Measurements from ENCODE around the gene WASHC1. TPM values are rescaled to one million over a fixed set of nuclear protein-coding genes. Genes with fewer than 3 reads are reported as not detected.
"Not testable (repeated sequence)": the region's sequence is repeated elsewhere in the genome, so short reads cannot be mapped to it uniquely, and the experiment has no call there.

WASHC1 gene, protein sequence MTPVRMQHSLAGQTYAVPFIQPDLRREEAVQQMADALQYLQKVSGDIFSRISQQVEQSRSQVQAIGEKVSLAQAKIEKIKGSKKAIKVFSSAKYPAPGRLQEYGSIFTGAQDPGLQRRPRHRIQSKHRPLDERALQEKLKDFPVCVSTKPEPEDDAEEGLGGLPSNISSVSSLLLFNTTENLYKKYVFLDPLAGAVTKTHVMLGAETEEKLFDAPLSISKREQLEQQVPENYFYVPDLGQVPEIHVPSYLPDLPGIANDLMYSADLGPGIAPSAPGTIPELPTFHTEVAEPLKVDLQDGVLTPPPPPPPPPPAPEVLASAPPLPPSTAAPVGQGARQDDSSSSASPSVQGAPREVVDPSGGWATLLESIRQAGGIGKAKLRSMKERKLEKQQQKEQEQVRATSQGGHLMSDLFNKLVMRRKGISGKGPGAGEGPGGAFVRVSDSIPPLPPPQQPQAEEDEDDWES
- total RNA-seq, result 17.2 TPM
- 10 to 100 TPM in 7 of 8 donors, 1 to 10 TPM in 1; 8.3 to 26.1 (median 14.7) TPM for polyA plus RNA-seq (ENCODE audit: insufficient read depth in 1 of 8, insufficient read length in 8 of 8, low replicate concordance in 1 of 8)
- long read RNA-seq, donor 1, result 0 reads
- long read RNA-seq, donor 2, result 0 reads
- long read RNA-seq, donor 3, partial matches to known transcripts, result 12 of 12 reads
- long read RNA-seq, donor 3, other reads (novel, unspliced or antisense), result 0 of 12 reads
- long read RNA-seq, donor 4, result 0 reads
- long read RNA-seq, donor 5, result 0 reads
- long read RNA-seq, donor 6, result 0 reads
- long read RNA-seq, donor 7, result 0 reads
- long read RNA-seq, donor 8, result 0 reads
- long read RNA-seq, donor 9, result 0 reads
- long read RNA-seq, donor 10, partial matches to known transcripts, result 7 of 7 reads
- long read RNA-seq, donor 10, other reads (novel, unspliced or antisense), result 0 of 7 reads
- long read RNA-seq, donor 11, result 0 reads

DNA sequence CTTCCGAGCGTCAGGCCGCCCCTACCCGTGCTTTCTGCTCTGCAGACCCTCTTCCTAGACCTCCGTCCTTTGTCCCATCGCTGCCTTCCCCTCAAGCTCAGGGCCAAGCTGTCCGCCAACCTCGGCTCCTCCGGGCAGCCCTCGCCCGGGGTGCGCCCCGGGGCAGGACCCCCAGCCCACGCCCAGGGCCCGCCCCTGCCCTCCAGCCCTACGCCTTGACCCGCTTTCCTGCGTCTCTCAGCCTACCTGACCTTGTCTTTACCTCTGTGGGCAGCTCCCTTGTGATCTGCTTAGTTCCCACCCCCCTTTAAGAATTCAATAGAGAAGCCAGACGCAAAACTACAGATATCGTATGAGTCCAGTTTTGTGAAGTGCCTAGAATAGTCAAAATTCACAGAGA is at the start of gene WASHC1:
TSS of gene WASHC1 (minus strand) at position 101 of the 400 bp plus-strand sequence. CDS start 4,457 bp downstream, outside the sequence.
- H3K27me3 ChIP-seq (ENCODE audit: control insufficient read depth, insufficient read depth, low read length); H3K9me3 ChIP-seq (replicated peaks; ENCODE audit: control insufficient read depth, low read depth, low read length); DNase-seq; H3K36me3 ChIP-seq (ENCODE audit: control insufficient read depth, insufficient read depth, low read length); H3K27ac ChIP-seq (ENCODE audit: low read length); H3K4me1 ChIP-seq (ENCODE audit: control insufficient read depth, insufficient read depth, low read length): not testable (repeated sequence)
- H3K4me3 ChIP-seq (ENCODE audit: low read length), result peak within 1 kb of the TSS; percentile 34
- WGBS (ENCODE audit: insufficient coverage), result no CpG with 5 or more reads among the region's 20 CpGs

DNA sequence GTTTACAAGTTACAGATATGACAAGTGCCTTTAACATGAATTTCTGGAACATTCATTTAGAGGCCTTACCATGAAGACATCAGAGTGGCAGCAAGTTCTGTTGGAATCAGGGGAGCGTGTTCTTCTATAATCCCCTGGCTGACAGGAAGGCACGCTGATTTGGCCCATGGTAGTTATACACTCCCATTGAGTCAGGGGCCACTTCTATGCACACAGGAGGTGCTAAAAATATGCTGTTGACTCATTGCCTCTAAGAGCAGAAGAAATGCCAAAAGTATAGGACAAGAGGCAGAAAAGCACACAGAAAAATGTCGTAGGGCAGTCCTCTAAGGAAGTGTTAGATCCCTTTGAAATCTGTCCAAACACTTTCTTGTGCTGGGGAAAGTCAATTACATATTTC is 49.1 kb upstream of the WASHC1 start:
- not testable (repeated sequence) for H3K9me3 ChIP-seq (replicated peaks; ENCODE audit: control insufficient read depth, low read depth, low read length); H3K36me3 ChIP-seq (ENCODE audit: control insufficient read depth, insufficient read depth, low read length); H3K4me1 ChIP-seq (ENCODE audit: control insufficient read depth, insufficient read depth, low read length); H3K4me3 ChIP-seq (ENCODE audit: low read length); DNase-seq; H3K27me3 ChIP-seq (ENCODE audit: control insufficient read depth, insufficient read depth, low read length); H3K27ac ChIP-seq (ENCODE audit: low read length)
- no CpG with 5 or more reads among the region's 3 CpGs for WGBS (ENCODE audit: insufficient coverage)

DNA sequence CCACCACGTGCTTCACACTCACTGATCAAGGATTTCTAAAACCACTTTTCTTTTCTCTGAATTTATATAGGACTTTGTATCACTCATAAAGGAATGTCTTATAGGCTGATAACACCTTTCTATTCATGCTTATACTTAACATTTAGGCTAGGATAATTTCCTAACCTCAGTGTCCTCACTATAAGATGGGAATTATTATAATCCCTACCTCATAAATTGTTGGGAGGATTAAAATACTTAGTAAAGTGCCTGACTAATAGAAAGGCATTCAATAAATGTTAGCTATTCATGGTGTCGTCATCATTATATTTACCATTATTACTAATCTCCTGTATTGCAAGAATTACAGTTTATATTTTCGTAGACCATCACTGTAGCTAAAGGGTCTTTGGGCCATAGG is 47.1 kb upstream of the WASHC1 start:
- no CpG with 5 or more reads among the region's 3 CpGs for WGBS (ENCODE audit: insufficient coverage)
- H3K27me3 ChIP-seq (ENCODE audit: control insufficient read depth, insufficient read depth, low read length); H3K27ac ChIP-seq (ENCODE audit: low read length); H3K4me3 ChIP-seq (ENCODE audit: low read length); H3K9me3 ChIP-seq (replicated peaks; ENCODE audit: control insufficient read depth, low read depth, low read length); H3K4me1 ChIP-seq (ENCODE audit: control insufficient read depth, insufficient read depth, low read length); H3K36me3 ChIP-seq (ENCODE audit: control insufficient read depth, insufficient read depth, low read length); DNase-seq: not testable (repeated sequence)

DNA sequence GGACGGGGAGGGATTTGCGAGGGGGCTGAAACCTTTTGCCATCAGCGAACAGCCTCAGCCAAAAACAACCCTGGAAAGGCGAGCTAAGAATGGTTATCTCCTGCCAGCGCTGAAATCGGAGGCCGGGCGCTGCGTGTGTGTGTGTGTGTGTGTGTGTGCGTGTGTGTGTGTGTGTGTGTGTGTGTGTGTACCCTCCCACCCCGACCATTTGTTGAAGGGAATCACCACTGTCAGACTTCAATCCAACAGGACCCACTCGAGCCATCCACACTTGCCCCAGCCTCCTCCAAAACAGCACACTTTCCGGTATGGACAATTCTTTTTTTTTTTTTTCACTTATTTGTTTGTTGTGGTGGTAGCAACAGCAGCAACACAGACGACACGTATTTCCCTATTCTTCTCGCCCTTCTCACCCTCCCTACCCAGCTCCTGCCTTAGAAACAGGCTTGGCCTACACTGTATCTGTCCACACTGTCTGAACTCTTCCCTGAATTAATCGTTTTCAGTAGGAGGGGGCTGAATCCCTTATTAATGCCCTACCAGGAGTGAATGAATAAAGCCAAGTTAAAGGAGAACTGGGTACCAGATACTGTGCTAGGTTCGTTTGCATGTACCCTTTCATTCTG is 44.8 kb upstream of the WASHC1 start:
- DNase-seq, result peak; percentile 17
- H3K4me3 ChIP-seq (ENCODE audit: low read length), result peak overlapping the region; percentile 39

DNA sequence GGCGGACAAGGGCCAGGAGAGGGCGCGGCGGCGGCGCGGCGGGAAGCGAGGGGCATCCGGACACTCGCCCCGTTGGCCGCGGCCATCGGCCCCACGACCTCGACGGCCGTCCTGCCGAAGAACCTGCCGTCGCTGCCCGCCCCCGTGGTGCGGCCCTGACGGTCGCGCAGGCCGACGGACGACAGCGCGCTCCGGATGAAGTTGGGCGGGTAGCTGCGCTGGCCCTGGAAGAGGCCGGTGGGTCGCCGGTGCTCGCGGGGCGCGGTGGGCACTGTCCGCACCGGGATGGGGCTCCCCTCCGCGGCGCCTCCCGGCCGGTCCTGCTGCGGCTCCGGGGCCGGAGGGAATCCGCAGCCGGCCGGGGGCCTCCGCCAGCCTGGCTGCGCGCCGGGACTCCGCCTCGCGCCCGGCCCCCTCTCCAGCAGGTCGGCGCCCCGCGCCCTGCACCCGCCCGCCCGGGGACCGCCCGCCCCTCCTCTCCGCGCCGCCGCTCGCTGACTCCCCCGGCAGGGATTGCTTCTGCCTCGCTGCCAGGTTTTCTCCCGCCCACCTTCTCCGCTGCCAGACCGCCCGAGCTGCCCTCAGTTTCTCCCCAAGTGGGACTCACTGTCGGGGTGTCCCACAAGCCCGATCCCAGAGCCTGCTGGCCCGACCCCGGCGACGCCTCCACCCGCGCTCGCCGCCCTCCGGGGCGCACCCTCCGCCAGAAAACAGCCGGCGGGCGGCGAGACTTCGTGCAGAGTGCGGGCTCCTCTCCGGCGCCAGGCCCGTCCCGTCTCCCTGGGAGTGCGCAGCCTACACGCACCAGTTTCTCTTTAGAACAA is 44.0 kb upstream of the WASHC1 start:
- H3K9me3 ChIP-seq (replicated peaks; ENCODE audit: control insufficient read depth, low read depth, low read length); H3K27me3 ChIP-seq (ENCODE audit: control insufficient read depth, insufficient read depth, low read length); H3K4me1 ChIP-seq (ENCODE audit: control insufficient read depth, insufficient read depth, low read length); H3K36me3 ChIP-seq (ENCODE audit: control insufficient read depth, insufficient read depth, low read length): not testable (repeated sequence)
- peak overlapping the region; percentile 25 for H3K27ac ChIP-seq (ENCODE audit: low read length)
- peak; percentile 44 for DNase-seq
- under 1% methylated on average over 101 of the region's 109 CpGs for WGBS (ENCODE audit: insufficient coverage)
- peak overlapping the region; percentile 39 for H3K4me3 ChIP-seq (ENCODE audit: low read length)

More for the DNA sequence above, 44.8 kb upstream of the WASHC1 start:
- H3K36me3 ChIP-seq (ENCODE audit: control insufficient read depth, insufficient read depth, low read length); H3K4me1 ChIP-seq (ENCODE audit: control insufficient read depth, insufficient read depth, low read length); H3K27ac ChIP-seq (ENCODE audit: low read length); H3K27me3 ChIP-seq (ENCODE audit: control insufficient read depth, insufficient read depth, low read length); H3K9me3 ChIP-seq (replicated peaks; ENCODE audit: control insufficient read depth, low read depth, low read length): not testable (repeated sequence)
- no CpG with 5 or more reads among the region's 18 CpGs for WGBS (ENCODE audit: insufficient coverage)

DNA sequence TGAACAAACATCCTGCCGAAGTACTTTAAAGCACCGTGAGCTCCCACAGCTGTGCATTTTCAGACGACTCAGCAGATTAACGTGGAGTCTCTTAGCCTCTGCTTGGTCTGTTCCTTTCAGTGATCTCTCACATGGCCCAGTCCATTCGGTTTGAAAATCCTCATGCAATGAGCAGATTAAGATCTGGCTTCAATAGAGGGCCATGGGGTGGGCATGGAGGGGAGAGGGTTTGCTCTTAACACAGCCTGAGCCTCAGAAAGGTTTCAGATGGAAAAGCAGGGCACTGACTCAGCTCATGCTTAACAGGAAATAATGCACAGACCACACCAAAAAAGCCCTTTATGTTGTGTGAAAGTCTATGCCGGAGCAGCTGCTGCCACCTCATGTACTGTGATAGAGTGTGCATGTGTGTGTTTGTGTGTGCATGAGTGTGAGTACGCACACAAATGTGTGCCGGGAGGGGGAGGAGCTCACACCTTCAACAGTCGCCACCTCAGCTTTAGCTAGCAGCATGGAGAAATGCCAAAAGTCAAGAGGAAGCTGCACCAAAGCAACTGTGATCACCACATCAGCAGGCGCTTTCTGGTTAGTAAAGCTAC is 33.9 kb upstream of the WASHC1 start:
- not testable (repeated sequence) for H3K4me1 ChIP-seq (ENCODE audit: control insufficient read depth, insufficient read depth, low read length); H3K36me3 ChIP-seq (ENCODE audit: control insufficient read depth, insufficient read depth, low read length); H3K4me3 ChIP-seq (ENCODE audit: low read length); H3K27me3 ChIP-seq (ENCODE audit: control insufficient read depth, insufficient read depth, low read length); H3K27ac ChIP-seq (ENCODE audit: low read length); H3K9me3 ChIP-seq (replicated peaks; ENCODE audit: control insufficient read depth, low read depth, low read length)
- peak; percentile 3 for DNase-seq
- 13% methylated on average over 1 of the region's 10 CpGs for WGBS (ENCODE audit: insufficient coverage)

DNA sequence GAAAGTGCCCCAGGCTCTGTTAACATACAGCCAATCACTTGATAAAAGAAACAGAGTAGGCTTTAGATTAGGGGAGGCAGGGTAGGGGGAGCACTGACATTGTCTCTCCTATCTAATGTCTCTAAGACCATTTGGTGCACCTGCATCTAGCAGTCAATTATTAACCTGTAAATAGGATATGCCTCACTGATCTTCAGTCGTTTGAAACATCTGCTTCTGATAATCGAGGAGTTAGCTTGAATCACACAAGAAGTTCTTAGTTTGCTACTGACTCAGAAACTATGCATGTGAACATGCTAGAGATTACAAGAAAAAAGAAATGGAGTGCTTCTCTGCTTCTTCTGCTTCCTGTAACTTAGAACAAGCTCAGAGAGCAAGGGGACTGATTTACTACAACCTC is 23.4 kb upstream of the WASHC1 start:
- H3K9me3 ChIP-seq (replicated peaks; ENCODE audit: control insufficient read depth, low read depth, low read length); H3K27ac ChIP-seq (ENCODE audit: low read length); H3K27me3 ChIP-seq (ENCODE audit: control insufficient read depth, insufficient read depth, low read length); H3K36me3 ChIP-seq (ENCODE audit: control insufficient read depth, insufficient read depth, low read length); DNase-seq; H3K4me1 ChIP-seq (ENCODE audit: control insufficient read depth, insufficient read depth, low read length); H3K4me3 ChIP-seq (ENCODE audit: low read length): not testable (repeated sequence)
- WGBS (ENCODE audit: insufficient coverage), result no CpG with 5 or more reads among the region's 2 CpGs

DNA sequence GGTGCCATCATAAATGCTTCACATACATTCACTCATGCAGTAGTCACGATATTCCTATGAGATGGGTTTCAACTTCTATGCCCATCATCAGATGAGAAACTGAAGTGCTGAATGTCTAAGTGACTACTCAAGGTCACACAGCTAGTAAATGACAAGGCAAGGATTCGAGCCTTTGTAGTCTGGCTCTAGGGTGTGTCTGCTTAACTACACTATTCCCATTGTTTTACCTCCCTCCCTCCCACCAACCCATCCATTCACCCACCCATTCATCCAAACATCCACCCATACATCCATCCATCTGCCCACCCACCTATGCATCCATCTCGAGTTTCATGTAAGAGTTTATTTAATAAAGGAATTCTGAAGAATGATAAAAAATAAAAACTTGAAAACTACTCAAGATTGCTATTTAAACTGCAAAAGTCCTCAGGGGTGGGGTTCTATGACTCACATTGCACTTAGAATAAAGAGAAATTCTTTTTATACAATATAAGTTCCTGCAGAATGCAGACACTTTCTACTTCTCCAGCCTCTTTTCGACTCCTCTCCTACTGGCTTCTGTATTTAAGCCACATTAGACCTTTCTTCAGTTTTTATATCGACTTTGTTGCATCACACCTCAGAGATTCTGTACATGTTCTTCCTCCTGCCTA is 19.1 kb upstream of the WASHC1 start:
- not testable (repeated sequence) for H3K27ac ChIP-seq (ENCODE audit: low read length); H3K9me3 ChIP-seq (replicated peaks; ENCODE audit: control insufficient read depth, low read depth, low read length); DNase-seq; H3K4me1 ChIP-seq (ENCODE audit: control insufficient read depth, insufficient read depth, low read length); H3K27me3 ChIP-seq (ENCODE audit: control insufficient read depth, insufficient read depth, low read length); H3K36me3 ChIP-seq (ENCODE audit: control insufficient read depth, insufficient read depth, low read length); H3K4me3 ChIP-seq (ENCODE audit: low read length)
- no CpG with 5 or more reads among the region's 5 CpGs for WGBS (ENCODE audit: insufficient coverage)

DNA sequence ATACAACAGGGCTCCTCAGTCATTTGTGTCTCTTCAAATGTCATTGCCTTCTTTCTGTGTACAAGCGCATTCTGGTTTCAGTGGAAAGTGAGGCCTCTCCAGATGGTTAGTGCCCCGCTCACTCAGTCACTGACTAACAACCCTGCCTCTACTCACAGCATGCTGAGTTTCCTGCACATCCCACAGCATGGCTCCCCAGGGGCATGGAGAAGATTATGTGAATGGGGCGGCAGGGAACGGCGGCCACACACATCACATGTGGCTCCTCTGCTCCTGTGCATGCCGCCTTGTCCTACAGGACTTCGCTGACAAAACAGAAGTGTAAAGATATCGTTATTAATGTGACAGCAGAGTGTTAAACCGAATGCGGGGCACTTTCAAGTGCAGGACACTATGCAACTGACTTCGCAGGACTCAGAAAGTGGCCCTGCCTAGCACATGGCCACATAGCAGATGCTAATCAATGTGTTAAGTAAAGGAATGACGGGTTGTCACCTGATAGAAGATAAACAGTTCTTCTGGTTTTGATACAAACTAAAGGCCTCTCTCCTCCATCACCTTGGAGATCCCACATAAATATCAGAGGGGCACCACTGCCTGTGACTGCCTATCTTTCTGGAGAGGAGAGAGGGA is 17.5 kb upstream of the WASHC1 start:
- no CpG with 5 or more reads among the region's 12 CpGs for WGBS (ENCODE audit: insufficient coverage)
- not testable (repeated sequence) for H3K27ac ChIP-seq (ENCODE audit: low read length); H3K4me3 ChIP-seq (ENCODE audit: low read length); H3K27me3 ChIP-seq (ENCODE audit: control insufficient read depth, insufficient read depth, low read length); H3K36me3 ChIP-seq (ENCODE audit: control insufficient read depth, insufficient read depth, low read length); DNase-seq; H3K9me3 ChIP-seq (replicated peaks; ENCODE audit: control insufficient read depth, low read depth, low read length); H3K4me1 ChIP-seq (ENCODE audit: control insufficient read depth, insufficient read depth, low read length)

Measured in muscle of leg (tissue), 16 donors.